ENCODE measurements around the gene HNRNPDL.
A peak's percentile ranks its signal among the peaks of the same experiment; 100 is the strongest.

Gene HNRNPDL

GRCh38 chr4:82434949-82435348 is 4.7 kb upstream of the HNRNPDL start:
- peaks cover 92% of the 10 kb centered on the region for H4K20me1 ChIP-seq
- H3K27ac ChIP-seq = no peak overlapping the region
- H3K9me3 ChIP-seq = peaks cover 8% of the 10 kb centered on the region; the same call in 1 of the 2 replicates
- H3K36me3 ChIP-seq = peaks cover 66% of the 10 kb centered on the region
- H3K27me3 ChIP-seq = no peaks in the 10 kb centered on the region
- H3K9ac ChIP-seq = no peak overlapping the region
- no peak for TF ChIP-seq Cebpa-rat (IDR thresholded peaks at IDR 0.05)
- H3K4me3 ChIP-seq = no peak overlapping the region
- peaks cover 31% of the 10 kb centered on the region for H3K4me1 ChIP-seq
- H3K4me2 ChIP-seq = no peak overlapping the region

- Histone ChIP-seq H3K9me3 (peaks cover under 1% of the 10 kb centered on the region; the same call in 1 of the 2 replicates), H3K36me3 (peaks cover 56% of the 10 kb centered on the region), H3K4me1 (peaks cover 31% of the 10 kb centered on the region), H3K4me2 (peak overlapping the region; percentile 9; the same call in 1 of the 2 replicates), H3K4me3 (no peak overlapping the region), H3K27me3 (no peaks in the 10 kb centered on the region), H3K27ac (no peak overlapping the region), H4K20me1 (peaks cover 83% of the 10 kb centered on the region), H3K9ac (no peak overlapping the region)
- TF ChIP-seq Cebpa-rat (IDR thresholded peaks at IDR 0.05) = no peak
These were observed 3.5 kb upstream of the HNRNPDL start for GRCh38 chr4:82433791-82434190.

GRCh38 chr4:82432596-82432995 is 2.3 kb upstream of the HNRNPDL start:
- H3K9ac ChIP-seq = peak overlapping the region; percentile 100; the same call in 1 of the 2 replicates
- no peak overlapping the region for H3K27ac ChIP-seq
- TF ChIP-seq Cebpa-rat (IDR thresholded peaks at IDR 0.05) = no peak
- H3K36me3 ChIP-seq = peaks cover 57% of the 10 kb centered on the region
- no peaks in the 10 kb centered on the region for H3K27me3 ChIP-seq
- peaks cover 34% of the 10 kb centered on the region for H3K4me1 ChIP-seq
- H3K4me2 ChIP-seq = peak overlapping the region; percentile 90
- peaks cover 83% of the 10 kb centered on the region for H4K20me1 ChIP-seq
- peak overlapping the region; percentile 92; the same call in 1 of the 2 replicates for H3K4me3 ChIP-seq
- no peaks in the 10 kb centered on the region; the same call in 1 of the 2 replicates for H3K9me3 ChIP-seq

- Histone ChIP-seq H3K4me1 (peaks cover 34% of the 10 kb centered on the region), H3K9me3 (no peaks in the 10 kb centered on the region; the same call in 1 of the 2 replicates), H3K4me2 (peak overlapping the region; percentile 90), H3K36me3 (peaks cover 57% of the 10 kb centered on the region), H4K20me1 (peaks cover 83% of the 10 kb centered on the region), H3K27ac (peak overlapping the region; percentile 100; the same call in 1 of the 2 replicates), H3K4me3 (peak overlapping the region; percentile 92), H3K9ac (peak overlapping the region; percentile 100; the same call in 1 of the 2 replicates), H3K27me3 (no peaks in the 10 kb centered on the region)
- TF ChIP-seq Cebpa-rat (IDR thresholded peaks at IDR 0.05) = no peak
These were observed 1.6 kb upstream of the HNRNPDL start for GRCh38 chr4:82431831-82432230.

- peak overlapping the region; percentile 100 for H3K27ac ChIP-seq
- no peaks in the 10 kb centered on the region for H3K27me3 ChIP-seq
- peak overlapping the region; percentile 100 for H3K9ac ChIP-seq
- peaks cover 36% of the 10 kb centered on the region for H3K4me1 ChIP-seq
- peaks cover 57% of the 10 kb centered on the region for H3K36me3 ChIP-seq
- peak overlapping the region; percentile 90 for H3K4me2 ChIP-seq
- TF ChIP-seq Cebpa-rat (IDR thresholded peaks at IDR 0.05) = no peak
- no peaks in the 10 kb centered on the region for H3K9me3 ChIP-seq
- H4K20me1 ChIP-seq = peaks cover 83% of the 10 kb centered on the region
- peak overlapping the region; percentile 92 for H3K4me3 ChIP-seq
These were observed 893 bp upstream of the HNRNPDL start for GRCh38 chr4:82430964-82431745.

- Histone ChIP-seq H3K4me2 (peak overlapping the region; percentile 90), H3K4me3 (peak overlapping the region; percentile 92), H3K9ac (peak overlapping the region; percentile 100), H3K36me3 (peaks cover 57% of the 10 kb centered on the region), H3K27me3 (no peaks in the 10 kb centered on the region), H3K27ac (peak overlapping the region; percentile 100), H3K9me3 (no peaks in the 10 kb centered on the region), H3K4me1 (peaks cover 39% of the 10 kb centered on the region), H4K20me1 (peaks cover 83% of the 10 kb centered on the region)
- TF ChIP-seq Cebpa-rat (IDR thresholded peaks at IDR 0.05) = no peak
These were observed 502 bp downstream of the HNRNPDL start for GRCh38 chr4:82429728-82430192.

- Histone ChIP-seq H4K20me1 (peaks cover 83% of the 10 kb centered on the region), H3K27ac (peak overlapping the region; percentile 100), H3K9me3 (no peaks in the 10 kb centered on the region), H3K4me1 (peaks cover 39% of the 10 kb centered on the region), H3K27me3 (no peaks in the 10 kb centered on the region), H3K4me3 (peak overlapping the region; percentile 92), H3K9ac (peak overlapping the region; percentile 100), H3K4me2 (peak overlapping the region; percentile 90), H3K36me3 (peaks cover 57% of the 10 kb centered on the region)
- no peak for TF ChIP-seq Cebpa-rat (IDR thresholded peaks at IDR 0.05)
These were observed 1.1 kb downstream of the HNRNPDL start for GRCh38 chr4:82428969-82429727.

- Histone ChIP-seq H4K20me1 (peaks cover 83% of the 10 kb centered on the region), H3K36me3 (peaks cover 57% of the 10 kb centered on the region)
These were observed 1.7 kb downstream of the HNRNPDL start for GRCh38 chr4:82428526-82428968.

GRCh38 chr4:82425478-82425877 is 4.8 kb downstream of the HNRNPDL start:
- Histone ChIP-seq H3K4me3 (no peak overlapping the region), H3K36me3 (peaks cover 60% of the 10 kb centered on the region), H3K9ac (no peak overlapping the region), H3K27me3 (no peaks in the 10 kb centered on the region), H3K9me3 (no peaks in the 10 kb centered on the region), H4K20me1 (peaks cover 86% of the 10 kb centered on the region), H3K4me1 (peaks cover 39% of the 10 kb centered on the region), H3K27ac (no peak overlapping the region), H3K4me2 (no peak overlapping the region)
- TF ChIP-seq Cebpa-rat (IDR thresholded peaks at IDR 0.05) = no peak

More at GRCh38 chr4:82428526-82428968, 1.7 kb downstream of the HNRNPDL start:
- Histone ChIP-seq H3K4me2 (peak overlapping the region; percentile 86), H3K9me3 (no peaks in the 10 kb centered on the region), H3K4me3 (peak overlapping the region; percentile 92), H3K27ac (peak overlapping the region; percentile 100), H3K9ac (peak overlapping the region; percentile 100), H3K27me3 (no peaks in the 10 kb centered on the region), H3K4me1 (peaks cover 39% of the 10 kb centered on the region)
- no peak for TF ChIP-seq Cebpa-rat (IDR thresholded peaks at IDR 0.05)
